Measurements from ENCODE around the gene ZNF532.
A peak's percentile ranks its signal among the peaks of the same experiment; 100 is the strongest.
"Not testable (repeated sequence)": the region's sequence is repeated elsewhere in the genome, so short reads cannot be mapped to it uniquely, and the experiment has no call there.

ZNF532 gene

DNA sequence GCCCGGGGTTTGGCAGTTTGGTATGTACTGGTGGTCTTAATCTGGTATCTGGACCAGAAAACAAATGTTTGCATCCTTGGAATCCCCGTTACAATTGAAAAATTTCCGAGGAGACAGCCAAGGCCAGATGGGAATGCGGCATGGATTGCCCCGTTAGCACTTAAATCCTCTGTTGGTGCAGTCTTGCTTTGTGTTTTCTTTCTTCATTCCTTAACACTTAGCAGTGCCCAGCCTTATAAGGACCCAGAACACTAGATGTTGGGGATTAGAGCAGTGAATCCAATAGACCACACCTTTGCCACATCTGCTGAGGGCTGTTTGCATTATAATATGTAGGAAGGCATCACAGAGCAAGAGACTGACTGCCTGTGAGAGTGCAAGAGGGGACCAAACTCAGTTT, 12.8 kb upstream of the ZNF532 start:
- no peak for DNase-seq

DNA sequence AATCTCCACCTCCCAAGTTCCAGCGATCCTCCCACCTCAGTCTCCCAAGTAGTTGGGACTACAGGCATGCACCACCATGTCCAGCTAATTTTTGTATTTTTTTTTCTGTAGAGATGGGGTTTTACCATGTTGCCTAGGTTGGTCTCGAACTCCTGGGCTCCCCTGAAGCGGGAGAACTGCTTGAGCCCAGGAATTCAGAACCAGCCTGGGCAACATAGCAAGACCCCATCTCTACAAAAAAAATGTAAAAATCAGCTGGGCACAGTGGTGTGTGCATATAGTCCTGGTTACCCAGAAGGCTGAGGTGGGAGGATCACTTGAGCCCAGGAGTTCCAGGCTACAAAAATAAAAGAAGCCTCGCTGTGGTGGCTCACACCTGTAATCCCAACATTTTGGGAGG, 12.0 kb upstream of the ZNF532 start:
- DNase-seq, result no peak

DNA sequence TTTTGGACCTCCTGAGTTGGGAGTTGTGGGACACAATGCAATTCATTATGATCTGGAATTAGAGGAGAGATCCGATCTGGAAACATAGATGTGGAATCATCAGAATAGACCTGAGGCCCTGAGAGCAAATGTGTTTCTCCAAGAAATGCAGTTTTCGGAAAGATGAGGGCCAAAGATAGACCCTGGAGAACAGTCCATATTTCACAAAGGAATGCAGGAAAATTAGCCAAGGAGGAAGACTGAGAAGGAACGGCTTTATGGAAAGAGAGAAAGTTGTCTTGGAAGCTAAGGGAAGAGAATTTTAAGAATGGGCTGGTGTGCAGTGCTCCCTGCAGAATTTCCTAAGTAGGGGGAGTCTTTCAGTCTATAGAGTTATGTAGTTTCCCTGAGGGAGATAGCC, 11.1 kb upstream of the ZNF532 start:
- DNase-seq, result no peak

DNA sequence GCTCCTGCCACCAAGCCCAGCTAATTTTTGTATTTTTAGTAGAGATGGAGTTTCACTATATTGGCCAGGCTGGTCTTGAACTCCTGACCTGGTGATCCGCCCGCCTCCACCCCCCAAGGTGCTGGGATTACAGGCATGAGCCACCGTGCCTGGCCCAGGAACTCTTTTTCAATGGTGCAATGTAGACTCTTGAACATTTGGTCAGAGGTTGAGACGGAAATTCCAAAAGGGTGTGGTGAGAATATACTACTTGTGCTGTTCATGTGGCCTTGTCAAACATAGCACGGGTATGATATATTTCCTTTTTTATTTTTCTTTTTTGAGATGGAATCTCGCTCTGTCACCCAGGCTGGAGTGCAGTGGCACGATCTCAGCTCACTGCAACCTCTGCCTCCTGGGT, 9.2 kb upstream of the ZNF532 start:
- DNase-seq, result not testable (repeated sequence)

DNA sequence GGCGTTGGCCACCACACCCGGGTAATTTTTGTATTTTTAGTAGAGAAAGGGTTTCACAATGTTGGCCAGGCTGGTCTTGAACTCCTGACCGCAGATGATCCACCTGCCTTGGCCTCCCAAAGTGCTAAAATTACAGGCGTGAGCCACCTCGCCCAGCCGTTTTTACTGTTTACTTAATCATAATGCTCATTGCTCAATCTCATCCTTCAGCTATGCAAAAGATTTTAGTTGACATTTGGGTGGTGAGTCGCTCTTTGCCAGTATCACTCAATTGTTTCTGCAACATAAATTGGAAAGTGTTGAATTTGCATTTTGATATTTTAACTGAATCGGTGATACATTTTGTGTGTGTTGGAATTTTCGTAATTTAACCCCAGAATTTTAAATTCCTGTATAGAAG, 7.8 kb upstream of the ZNF532 start:
- no peak for DNase-seq

DNA sequence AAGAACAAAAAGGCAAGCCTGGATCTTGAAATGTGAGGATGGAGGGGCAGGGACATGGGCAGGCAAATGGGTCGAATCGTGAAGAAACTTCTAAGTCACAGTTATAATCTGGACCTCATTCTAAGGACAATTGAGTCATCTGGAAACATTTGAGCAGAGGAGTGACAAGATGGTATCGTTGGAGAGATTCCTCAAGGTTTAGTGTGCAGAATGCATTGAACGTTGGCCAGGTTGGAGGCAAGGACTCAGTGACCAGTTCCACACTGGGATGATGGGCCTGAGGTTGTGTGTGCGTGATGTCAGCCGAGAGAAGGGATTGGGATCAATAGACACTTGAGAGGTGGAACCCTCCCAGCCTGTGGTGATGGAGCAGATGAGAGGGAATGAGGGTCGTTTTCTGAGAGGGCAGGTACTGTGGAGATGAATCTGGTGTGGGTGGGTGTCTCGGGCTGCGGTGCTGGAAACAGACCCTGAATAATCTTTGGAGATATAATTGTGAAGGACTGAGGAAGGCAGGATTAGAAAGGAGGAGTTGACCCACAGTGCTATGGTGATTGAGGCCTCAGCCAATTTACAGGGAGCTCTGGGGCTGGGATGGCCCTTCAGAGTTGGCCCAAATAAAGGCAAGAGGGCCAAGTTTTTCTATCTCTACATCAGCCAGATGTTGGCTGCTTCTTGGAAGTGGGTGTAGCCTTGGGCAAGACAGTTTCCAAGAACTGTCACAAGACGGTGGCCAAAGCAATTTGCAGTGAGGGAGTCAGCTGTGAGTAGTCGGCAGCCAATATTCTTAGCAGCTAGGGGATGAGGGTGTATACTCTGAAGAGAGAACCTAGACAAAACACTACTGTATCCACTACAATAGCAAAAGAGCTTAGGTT, 5.8 kb upstream of the ZNF532 start:
- DNase-seq, result no peak

DNA sequence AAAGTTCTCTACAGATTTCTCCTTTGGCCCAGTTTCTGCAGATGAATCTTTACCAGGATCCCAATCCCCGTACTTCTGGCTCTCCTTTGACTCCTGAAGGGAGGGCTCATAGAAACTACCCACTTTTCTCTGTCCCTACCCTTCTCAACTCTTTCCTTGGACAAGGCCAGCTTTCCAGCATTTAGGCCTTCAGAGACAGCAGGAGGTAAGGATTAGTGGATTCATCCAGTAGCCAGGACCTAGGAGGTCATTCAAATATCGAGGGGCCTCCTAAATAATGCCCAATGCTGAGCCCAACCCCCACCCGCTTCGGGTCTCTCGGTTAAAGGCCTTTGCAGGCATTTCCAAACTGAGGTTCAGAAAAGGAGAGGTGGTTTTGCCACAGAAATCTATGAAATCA, 4.8 kb upstream of the ZNF532 start:
- no peak for DNase-seq

DNA sequence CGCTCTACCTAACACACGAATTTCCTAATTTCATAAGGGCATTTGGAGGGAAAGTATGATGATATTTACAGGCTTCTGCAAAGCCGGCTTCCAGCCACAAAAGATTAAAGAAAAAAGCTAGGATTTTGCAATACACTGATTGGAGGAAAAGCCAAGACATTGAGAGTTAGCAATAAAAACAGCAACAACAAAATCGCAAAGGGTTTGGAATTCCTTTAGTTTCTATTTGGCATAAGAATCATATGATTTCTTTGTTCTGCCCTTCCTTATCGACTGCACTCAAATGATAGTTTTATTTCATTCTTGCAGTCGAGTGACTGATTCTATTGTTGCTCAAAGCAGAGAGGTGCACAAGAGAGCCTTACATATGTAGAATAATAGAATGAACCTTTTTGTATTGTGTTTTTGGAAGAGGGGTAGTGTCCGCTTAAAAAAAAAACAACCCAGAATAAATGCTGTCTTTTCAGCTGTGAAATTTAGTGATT, 3.9 kb upstream of the ZNF532 start:
- DNase-seq, result no peak

DNA sequence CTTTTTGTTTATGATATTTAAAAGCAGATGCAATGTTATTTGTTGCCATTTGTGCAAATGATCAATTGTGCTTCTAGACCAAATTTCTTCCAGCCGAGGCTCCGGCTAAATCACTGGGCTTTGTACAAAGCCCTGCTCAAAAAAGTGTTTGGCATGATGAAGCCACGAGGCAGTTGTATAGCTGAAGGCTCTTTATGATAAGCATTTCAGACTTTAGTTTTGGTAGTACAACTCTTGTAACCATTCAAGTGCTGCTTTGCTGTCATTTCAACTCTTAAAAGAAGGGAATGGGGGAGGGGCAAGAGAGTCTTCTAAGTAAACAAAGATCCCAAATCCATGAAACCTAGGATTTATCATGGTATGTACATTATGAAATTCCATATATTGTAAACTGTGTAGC, 3.3 kb upstream of the ZNF532 start:
- DNase-seq, result no peak

DNA sequence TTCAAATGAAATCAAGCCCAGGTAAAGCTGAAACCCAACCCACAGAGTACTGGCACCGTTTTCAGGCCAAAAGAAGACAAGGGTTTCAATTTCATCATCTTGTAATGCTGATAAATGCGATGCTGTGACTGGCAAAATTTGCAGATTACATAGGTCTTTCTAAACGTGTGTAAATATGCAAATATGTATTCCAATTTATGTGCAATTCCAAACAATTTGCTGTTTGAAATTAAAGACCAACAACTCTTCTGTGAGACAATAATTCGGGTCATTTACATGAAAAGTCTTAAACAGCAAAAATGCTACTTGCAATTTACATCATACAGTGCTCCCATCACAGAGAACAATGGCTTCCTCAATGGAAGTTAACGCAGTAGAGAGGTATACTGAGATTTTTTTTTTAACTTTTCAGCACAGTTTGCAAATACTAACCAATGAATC, 2.8 kb upstream of the ZNF532 start:
- no peak for DNase-seq

DNA sequence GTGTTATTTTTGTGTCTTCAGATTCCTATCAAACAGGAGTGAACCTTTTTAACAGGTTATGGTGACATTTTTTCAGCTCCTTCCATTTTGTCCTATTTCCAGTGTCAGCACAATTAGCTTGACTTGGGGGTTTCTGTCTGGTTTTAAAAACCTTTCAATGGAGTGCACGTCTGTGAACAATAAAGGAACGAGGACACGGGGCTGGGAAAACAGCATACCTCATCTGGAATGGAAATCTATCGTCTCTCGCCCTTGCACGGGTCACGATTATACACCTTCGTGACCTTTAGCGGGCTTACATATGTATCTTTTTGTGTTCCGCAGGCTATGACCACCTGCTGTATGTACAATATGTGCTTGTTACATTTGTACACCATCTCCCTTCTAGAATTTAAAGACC, 2.3 kb upstream of the ZNF532 start:
- DNase-seq, result no peak

DNA sequence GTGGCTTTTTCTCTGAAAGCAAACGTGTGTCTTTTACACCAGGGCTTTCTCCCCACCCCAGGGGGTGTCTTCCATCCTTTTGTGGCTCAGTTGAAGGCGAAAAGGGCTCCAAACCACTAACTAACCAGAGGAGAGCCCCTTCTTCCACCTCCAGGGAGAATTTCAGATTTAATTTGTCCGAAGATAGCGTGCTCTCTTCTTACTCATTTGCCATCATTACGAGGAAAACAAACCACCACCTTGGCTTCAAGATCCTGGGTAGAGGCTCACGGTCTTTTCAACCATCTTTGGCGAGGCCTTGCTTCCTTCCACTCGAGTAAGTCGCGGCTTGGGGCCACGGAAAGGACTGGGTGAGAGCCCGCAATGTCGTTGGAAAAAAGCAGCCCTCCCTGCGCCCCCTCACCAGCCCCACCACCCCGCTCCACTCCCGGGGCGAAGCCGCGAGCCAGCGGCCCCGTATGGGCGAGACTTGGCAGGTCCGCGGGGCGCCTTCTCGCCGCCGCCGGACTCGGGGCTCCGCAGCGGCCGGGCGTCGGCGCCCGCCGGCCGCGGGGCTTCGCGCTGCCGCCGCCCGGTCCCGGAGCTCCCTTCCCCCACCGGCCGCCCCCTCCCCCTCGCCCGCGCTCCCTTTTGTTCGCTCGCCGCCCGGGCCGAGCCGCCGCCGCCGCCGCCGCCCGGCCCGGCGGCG, 1.7 kb upstream of the ZNF532 start:
- DNase-seq, result peak; percentile 11 to 15

DNA sequence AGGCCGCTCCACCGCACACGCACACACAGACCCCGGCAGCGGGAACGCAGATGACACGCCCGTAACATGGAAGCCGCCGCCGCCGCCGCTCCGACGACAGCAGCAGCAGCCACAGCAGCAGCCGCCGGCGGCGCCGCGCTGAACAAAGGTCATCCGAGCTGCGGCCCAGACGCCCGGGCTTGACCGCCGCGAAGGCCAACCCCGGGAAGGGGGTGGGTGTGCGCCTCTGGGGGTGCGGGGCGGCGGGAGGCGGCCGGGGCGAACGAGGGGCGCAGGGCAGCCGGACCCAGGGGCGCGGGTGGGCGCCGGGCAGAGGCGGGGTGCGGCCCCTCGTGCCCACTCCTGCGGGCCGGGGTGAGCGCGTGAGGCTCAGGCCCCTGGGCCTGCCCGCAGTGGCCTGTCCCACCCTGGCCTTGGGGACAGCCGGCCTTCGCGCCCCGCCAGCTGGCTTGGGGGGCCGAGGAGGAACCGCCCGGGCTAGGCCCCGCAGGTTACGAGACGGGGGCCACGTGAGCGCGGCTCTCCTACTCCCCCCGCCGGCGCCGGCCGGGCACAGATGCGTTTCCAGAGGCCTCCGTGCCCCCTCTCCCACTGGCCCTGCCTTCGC, 1.0 kb upstream of the ZNF532 start:
- DNase-seq, result peak; percentile 12 to 29

DNA sequence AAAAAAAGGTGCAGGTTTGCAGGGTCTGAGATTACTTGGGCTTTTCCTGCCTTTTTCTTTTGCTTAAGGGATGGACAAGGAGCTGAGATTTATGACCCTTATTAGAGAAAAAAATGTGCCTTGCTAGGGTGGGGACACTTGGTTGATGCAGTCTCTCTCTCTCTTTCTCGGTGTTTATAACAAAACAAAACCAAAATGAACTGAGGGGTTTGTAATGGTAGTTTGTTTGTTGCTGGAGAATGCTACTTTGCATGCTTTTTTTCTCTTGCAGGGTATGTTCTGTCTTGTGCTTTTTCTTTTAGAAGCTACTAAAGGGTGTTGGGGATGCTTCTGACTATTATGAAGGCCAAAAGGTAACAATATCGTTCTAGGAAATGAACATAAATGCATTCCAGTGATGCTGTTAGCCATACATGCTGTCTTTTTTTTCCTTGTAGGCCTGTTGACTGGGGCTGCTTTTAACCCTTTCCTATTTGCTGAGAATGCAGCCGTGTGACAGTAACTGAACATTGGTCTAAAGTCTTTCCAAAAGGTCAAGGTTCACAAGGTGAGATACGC, 435 bp downstream of the ZNF532 start:
- DNase-seq, result no peak

DNA sequence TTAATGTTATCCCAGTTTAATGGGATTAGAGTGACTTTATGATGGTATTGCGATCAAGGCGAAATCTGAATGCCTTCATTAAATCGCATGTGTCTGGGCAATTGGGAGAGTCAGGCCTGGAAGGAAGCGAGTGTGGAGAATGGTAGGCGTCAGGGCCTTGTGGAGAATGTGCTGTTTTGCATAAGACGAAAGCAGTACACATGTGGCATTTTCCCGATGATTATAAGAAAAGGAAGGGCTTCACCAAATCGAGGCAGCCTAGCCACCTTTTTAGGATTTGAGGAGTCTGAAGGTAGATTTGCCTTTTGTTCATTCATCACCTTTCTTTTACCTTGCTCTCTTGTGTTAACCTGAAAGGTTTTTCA, 1.0 kb downstream of the ZNF532 start:
- no peak for DNase-seq

DNA sequence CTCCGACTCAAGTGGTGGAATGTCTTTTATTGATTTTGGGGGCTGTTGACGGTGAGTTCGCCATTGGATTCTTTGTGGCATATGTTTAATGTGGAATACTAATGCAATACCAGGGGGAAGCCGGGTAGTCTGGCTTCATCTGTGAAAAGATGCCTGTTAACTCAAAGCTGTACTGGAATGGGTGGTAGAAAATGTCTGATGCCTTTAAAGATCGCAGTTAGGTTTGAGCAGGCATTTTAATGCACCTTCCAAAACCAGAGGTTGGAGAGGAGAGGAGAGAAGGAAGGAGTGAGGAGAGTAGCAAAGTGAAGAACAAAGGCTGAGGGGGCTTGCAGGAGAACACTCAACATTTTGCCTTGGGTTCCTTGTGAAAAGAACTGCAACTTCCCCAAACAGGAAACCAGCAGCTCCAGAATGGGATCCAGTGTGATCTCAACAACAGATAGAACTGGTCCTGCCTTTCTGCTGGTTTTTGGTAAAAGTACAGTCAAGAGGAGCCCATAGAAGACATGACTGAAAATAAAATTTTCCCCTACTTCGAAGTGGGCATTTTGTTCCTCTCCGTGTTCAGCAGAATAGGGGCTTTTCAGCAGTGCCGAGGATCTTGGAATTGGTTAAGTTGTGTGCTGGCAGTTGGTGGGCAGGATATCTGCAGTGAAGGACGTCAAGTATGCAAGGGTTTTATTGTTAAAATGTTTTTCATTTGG, 1.5 kb downstream of the ZNF532 start:
- DNase-seq, result no peak

DNA sequence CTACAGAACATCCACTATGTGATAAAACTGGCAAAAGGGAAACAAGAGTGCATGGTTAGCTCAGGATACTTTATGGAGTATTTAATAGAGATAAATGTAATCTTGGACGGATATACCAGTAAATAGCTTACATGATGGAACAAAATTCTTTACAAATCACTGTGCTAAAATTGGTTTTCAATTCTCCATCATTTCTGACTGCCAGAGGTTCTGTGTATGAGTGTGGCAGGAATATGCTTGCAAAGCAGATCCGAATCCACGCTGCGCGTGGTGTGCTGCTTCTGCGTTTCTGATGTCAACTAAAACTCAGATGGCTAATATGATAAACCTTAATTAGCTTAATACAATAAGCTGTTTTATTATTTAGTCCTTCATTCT, 2.1 kb downstream of the ZNF532 start:
- no peak for DNase-seq

DNA sequence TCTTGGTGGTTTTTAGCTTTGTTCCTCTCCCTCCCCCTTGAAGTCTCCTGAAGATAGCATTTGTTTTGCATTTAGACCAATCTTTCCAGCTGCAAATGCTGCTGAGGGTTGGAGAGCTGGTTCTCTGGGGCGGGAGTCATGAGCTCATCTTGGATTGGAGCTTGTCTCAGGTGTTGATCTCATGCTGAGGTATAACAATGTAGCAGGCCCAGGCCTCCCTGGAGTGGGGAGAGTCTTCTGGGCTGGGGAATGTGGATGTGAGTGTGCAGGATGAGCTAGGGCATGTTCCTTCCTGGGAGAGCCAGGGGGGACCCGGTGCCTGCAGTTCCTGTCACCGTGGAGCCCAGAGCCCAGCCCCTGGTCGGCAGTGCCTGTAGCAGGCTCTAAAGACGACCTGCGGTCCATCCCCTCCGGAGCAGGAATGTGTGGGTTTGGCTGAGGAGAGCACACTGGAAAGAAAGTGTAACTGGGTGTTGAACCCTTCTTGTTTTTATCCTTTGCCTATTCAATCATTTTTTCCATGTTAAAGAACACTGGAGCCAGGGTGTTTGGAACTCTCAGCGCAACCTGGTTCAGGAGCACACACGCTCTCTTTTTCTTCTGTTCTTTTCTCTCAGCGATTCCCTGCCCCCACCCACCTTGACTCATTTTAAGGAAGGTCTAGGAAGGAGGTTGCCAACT, 2.7 kb downstream of the ZNF532 start:
- no peak for DNase-seq

DNA sequence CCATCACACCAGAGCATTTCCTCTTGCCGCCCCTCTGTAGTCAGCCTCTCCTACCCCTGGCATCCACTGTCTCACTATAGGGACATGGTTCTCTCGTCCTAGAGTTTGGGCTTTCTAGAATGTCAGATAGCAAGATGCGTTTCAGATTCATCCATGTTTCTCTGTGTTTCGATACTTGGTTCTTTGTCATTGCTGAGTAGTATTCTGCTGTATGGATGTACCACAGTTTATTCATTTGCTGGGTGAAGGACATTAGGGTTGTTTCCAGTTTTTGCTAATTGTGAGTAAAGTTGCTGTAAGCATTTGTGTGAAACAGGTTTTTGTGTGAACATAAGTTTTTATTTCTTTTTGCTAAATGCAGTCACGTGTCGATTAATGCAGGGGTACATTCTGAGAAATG, 3.8 kb downstream of the ZNF532 start:
- DNase-seq, result no peak

DNA sequence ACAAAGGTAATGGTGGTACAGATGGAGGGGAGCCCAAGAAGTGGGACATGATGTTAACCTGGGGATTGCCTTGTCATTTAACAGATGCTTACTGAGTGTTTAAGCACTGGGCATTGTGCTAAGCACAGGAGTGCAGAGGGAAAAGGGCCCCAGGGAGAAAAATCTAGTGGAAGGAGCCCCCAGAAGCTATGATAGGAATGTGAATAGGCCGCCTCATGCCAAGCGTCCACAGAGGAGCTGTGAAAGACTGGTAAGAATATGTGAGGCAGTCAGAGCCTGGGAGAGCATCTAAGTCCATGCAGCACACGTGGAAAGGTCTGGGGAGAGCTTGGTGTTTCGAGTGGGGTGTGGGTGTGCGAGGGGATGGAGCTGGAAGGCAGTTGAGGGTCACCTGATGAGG, 5.5 kb downstream of the ZNF532 start:
- DNase-seq, result no peak

DNA sequence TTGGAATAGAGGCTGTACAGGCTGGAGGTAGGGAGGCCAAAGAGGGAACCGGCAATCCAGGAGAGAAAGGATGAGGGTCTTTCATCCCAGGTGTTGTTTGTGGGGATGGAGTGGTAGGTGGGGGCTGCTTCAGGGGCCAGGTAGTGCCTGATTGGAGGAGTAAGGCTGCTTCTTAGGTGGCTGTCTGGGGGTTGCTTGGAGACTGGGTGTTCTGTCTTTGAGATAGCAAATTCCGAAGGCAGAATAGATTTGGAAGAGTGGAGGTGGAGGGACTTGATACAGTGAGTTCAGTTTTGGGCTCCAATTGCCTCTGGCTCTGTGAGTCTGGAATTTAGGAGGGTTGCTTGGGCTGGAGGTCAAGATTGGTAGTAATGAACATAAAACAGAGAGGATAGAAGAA, 5.9 kb downstream of the ZNF532 start:
- no peak for DNase-seq
